Lung (tissue), 12 donors: ENCODE measurements around the gene PMEPA1. TPM values are rescaled to one million over a fixed set of nuclear protein-coding genes. Genes with fewer than 3 reads are reported as not detected.
A peak's percentile ranks its signal among the peaks of the same experiment; 100 is the strongest.

Experiments used
- ATAC-seq: fragments of 200-7000 bp; cut with Tn5 transposase; one replicate; pipeline ENCODE4 v1.9.1; 2020; ENCODE audit warnings: moderate number of reproducible peaks; ENCODE audit not compliant: insufficient read depth, low FRiP score
- DNase-seq, 3 donors: peaks; one replicate each; pipeline ENCODE4 v3.0.0-alpha.2; 2013 to 2017
- H3K27ac ChIP-seq, 2 donors: one replicate each; pipeline ENCODE4 v1.5.1; 2013; ENCODE audit warnings: mild to moderate bottlenecking in 2 of 2, moderate library complexity in 2 of 2, control low read depth in 1 of 2, inconsistent platforms in 1 of 2, low read depth in 1 of 2, low read length in 1 of 2
- H3K27me3 ChIP-seq, 3 donors: one replicate each; pipeline ENCODE4 v1.5.1; 2013; ENCODE audit warnings: low read length in 2 of 3; ENCODE audit not compliant: control insufficient read depth in 3 of 3, insufficient read depth in 3 of 3
- H3K36me3 ChIP-seq, 4 donors: one replicate each; pipeline ENCODE4 v1.5.1; 2013; ENCODE audit warnings: low read length in 4 of 4, mild to moderate bottlenecking in 1 of 4, moderate library complexity in 1 of 4; ENCODE audit not compliant: control insufficient read depth in 4 of 4, insufficient read depth in 4 of 4
- H3K4me1 ChIP-seq, 5 donors: one replicate each; pipeline ENCODE4 v1.5.1; 2013; ENCODE audit warnings: low read length in 5 of 5, mild to moderate bottlenecking in 2 of 5, moderate library complexity in 1 of 5; ENCODE audit not compliant: control insufficient read depth in 5 of 5, insufficient read depth in 5 of 5
- H3K4me3 ChIP-seq: one replicate; pipeline ENCODE4 v1.5.1; 2013; ENCODE audit warnings: mild to moderate bottlenecking, control low read depth, moderate library complexity
- H3K9ac ChIP-seq, 2 donors: one replicate each; pipeline ENCODE4 v1.5.1; 2013; ENCODE audit warnings: low read length in 2 of 2, control low read depth in 1 of 2; ENCODE audit not compliant: insufficient read depth in 1 of 2
- H3K9me3 ChIP-seq, 4 donors: one replicate each; pipeline ENCODE4 v1.5.1; 2013; ENCODE audit warnings: low read length in 3 of 4, mild to moderate bottlenecking in 1 of 4, moderate library complexity in 1 of 4; ENCODE audit not compliant: control insufficient read depth in 4 of 4, insufficient read depth in 3 of 4
- CTCF ChIP-seq: IDR thresholded peaks from 2 replicates; pipeline ENCODE4 v1.5.1; 2012; ENCODE audit warnings: mild to moderate bottlenecking; ENCODE audit errors: control extremely low read depth, extremely low read depth
- WGBS, 2 donors: extraction: QIAGEN DNeasy Blood & Tissue Kit; methylation state at CpG; one replicate each; pipeline ENCODE4 v1.1.7; 2013; 5-methylcytosine and 5-hydroxymethylcytosine counted together
- polyA plus RNA-seq, 2 donors: library from polyadenylated mRNA; stranded (reverse); fragments of 200-250 nt; gene quantifications; one replicate each; pipeline ENCODE4 v1.2.1, GENCODE V29; 2013
- total RNA-seq, 2 donors: library from RNA; depleted of rRNA in 1 of 2; stranded (reverse); fragments of >200 nt in 1 of 2; gene quantifications; one replicate each; pipeline ENCODE4 v1.2.1, GENCODE V29; 2014 to 2021
- donor health status: control.
- donor health status: control.
- donor health status: Bipolar disorder and iron deficiency.
- donor health status: healthy.
- donor health status: DM: yes; HTN: yes; CAD: no.

Gene PMEPA1
- total and polyA plus RNA-seq, 4 donors, result 10.0 to 44.0 (median 23.9) TPM

- Histone ChIP-seq H3K4me1 (peaks cover 3 to 21% (median 6%) of the 10 kb centered on the region in 5 donors), H3K27me3 (no peaks in the 10 kb centered on the region), H3K9ac (no peak overlapping the region), H3K4me3 (no peak overlapping the region), H3K9me3 (no peaks in the 10 kb centered on the region), H3K27ac (no peak overlapping the region), H3K36me3 (no peaks in the 10 kb centered on the region)
- 86 to 92% methylated on average over 10 of the region's 10 CpGs for WGBS, 2 donors
- no peak for TF ChIP-seq CTCF
- DNase-seq, result peak in 1 of 3 donors; percentile 6
- ATAC-seq, result no peak
Observed at GRCh38 chr20:57743450-57744095, 33.8 kb upstream of the PMEPA1 start.

DNA sequence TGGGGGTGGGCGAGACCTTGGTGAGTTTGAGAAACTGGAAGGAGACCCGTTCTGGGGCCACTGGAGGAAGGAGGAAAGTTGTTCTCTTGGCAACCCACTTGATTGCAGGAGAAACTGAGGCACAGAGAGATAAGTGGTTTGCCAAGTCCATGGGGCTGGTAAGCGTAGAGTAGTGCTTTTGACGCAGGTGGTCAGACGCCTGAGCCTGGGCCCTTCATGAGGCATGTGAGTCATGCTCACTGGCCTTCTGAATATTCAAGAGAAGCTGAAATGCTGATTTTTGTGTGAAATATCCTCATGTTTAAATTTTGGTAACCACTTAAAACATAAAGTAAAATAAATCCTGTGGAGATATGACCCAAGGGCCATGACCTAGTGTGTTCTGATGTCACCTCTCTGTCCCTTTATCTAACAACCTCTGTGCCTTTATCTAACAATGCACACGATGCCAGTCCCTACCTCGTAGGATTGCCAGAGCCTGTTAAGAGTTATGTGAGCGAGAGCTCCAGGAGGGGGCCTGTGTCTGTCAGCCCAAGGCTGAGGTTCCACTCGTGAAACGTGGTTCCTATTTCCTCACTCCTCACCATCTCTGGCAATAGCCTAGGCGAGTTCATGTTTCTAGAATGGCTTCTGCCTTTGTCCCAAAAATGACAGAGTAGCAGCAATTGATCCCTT, 32.8 kb upstream of the PMEPA1 start:
- WGBS, 2 donors, result 73 to 74% methylated on average over 11 of the region's 11 CpGs
- Histone ChIP-seq H3K9me3 (no peaks in the 10 kb centered on the region), H3K36me3 (no peaks in the 10 kb centered on the region), H3K27me3 (no peaks in the 10 kb centered on the region), H3K27ac (no peak overlapping the region), H3K4me1 (peaks cover 0 to 16% (median 3%) of the 10 kb centered on the region in 5 donors), H3K4me3 (no peak overlapping the region), H3K9ac (no peak overlapping the region)
- no peak for ATAC-seq
- no peak for TF ChIP-seq CTCF
- DNase-seq, result peak in 1 of 3 donors; percentile 13

DNA sequence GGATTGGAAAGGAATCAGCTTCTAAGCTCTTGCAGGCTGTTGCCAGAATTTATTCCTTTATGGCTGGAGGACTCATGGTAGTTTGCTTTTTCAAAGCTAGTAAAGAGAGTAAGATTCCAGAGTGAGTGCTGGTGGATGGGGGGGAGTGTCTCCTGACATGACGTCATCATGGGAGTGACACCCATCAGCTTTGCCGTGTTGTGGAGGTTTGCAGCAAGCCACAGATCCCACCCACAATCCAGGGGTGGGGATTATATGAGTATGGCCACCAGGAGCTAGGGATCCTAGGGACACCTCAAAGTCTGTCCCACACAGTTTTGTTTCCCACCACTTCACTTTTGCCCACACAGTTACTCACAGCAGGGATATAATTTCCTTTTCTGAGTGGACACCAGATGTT, 28.7 kb upstream of the PMEPA1 start:
- no peak for ATAC-seq
- Histone ChIP-seq H3K4me1 (peaks cover 0 to 4% (median 0%) of the 10 kb centered on the region in 5 donors), H3K4me3 (no peak overlapping the region), H3K9me3 (peaks cover 0 to 2% (median 0%) of the 10 kb centered on the region in 4 donors), H3K9ac (no peak overlapping the region), H3K27me3 (no peaks in the 10 kb centered on the region), H3K36me3 (no peaks in the 10 kb centered on the region), H3K27ac (no peak overlapping the region)
- no peak for TF ChIP-seq CTCF
- 38 to 59% methylated on average over 2 of the region's 2 CpGs for WGBS, 2 donors
- peak in 1 of 3 donors; percentile 40 for DNase-seq
